Epithelial cell of prostate (primary cell): Measurements from ENCODE around the gene DBNDD1.
A peak's percentile ranks its signal among the peaks of the same experiment; 100 is the strongest.
"Not testable (repeated sequence)": the region's sequence is repeated elsewhere in the genome, so short reads cannot be mapped to it uniquely, and the experiment has no call there.

Experiments used
- DNase-seq: peaks from one replicate; pipeline ENCODE4 v3.0.0-alpha.2; 2011; ENCODE audit warnings: low read depth, low spot score
- H3K27ac ChIP-seq: fragments of 450-650 bp; 2 replicates; pipeline ENCODE4 v1.5.1; 2017; ENCODE audit warnings: mild to moderate bottlenecking

Gene DBNDD1, protein sequence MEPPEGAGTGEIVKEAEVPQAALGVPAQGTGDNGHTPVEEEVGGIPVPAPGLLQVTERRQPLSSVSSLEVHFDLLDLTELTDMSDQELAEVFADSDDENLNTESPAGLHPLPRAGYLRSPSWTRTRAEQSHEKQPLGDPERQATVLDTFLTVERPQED

DNA sequence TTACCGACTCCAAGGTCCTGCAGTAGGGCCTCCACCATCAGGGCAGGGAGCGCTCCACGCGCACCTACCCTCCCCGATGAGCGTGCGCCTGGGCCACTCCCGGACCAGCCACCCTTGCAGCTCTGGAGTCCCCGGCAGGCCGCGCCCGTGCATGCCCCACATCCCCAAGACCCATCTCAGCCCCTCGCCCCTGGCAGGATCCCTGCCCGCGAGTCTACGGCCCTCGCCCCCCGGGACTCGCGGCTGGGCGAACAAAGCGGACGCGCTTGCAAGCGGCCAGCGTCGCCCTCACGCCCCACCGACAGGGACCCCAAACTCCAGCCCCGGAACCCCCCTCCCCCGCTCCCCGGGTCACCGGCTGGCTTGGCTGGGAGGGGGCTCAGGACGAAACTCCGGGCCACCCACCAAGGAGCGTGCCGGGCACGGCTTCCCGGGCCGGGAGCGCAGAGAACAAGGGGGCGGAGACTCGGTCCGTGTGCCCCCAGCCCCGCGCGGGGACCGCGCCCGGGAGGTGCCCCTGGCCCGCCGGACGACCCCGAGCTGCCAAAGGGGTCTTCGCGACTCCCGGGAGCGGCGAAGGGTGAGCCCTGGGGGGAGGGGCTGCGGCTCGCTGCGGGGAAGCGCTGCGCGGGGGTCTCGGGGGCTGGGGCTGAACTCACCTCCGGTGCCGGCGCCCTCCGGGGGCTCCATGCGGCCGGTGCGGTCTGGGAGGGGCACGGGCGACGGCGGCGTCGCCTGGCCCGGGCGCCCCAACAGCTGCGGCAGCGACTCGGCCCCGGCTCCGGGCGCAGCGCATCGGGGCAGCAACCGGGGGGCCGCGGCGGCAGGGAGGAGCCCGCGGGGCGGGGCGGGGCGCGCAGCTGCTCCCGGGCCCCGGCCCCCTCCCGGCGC lies at the start of gene DBNDD1:
DBNDD1 (minus strand) TSS at position 805 of the 891 bp plus-strand sequence; CDS start at position 690, 115 bp downstream.
- peak within 1 kb of the TSS; percentile 69 for H3K27ac ChIP-seq
- no peak for DNase-seq

DNA sequence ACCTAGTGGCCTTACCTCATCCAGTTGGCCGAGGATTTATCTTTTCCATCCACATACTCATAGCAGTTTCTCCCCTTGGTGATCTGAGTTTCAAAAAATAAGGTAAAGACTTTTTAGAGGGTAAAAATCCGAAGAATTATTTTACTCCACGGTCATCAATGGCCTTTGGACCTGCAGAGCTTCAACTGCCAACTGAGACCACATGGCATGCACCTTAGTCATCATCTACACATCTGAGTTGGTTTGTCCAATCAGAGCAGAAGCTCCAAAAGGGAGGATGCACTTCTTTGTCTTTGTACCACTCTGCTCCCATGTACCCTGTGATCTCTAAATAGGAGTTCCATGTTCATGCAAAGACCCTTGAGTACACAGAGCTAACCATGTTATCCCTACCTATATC lies 42.2 kb upstream of the DBNDD1 start:
- no peak overlapping the region for H3K27ac ChIP-seq

DNA sequence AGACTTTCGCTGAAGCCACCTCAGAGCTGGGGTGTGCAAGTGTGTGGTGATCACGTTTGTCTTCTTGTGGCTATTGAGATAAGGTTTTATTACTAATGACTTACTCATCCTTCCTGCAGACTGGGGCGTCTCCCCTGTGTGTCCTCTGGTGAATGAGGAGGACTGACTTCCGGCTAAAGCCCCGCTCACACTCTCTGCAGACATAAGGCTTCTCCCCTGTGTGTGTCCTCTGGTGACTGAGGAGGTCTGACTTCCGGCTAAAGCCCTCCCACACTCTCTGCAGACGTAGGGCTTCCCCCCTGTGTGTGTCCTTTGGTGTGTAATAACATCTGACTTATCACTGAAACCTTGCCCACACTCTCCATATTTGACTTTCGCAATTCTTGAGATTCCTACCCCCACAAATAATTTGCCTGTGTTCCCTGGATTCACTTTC lies 38.5 kb upstream of the DBNDD1 start:
- DNase-seq = no peak
- no peak overlapping the region for H3K27ac ChIP-seq

More for the DNA sequence above, 42.2 kb upstream of the DBNDD1 start:
- no peak for DNase-seq

DNA sequence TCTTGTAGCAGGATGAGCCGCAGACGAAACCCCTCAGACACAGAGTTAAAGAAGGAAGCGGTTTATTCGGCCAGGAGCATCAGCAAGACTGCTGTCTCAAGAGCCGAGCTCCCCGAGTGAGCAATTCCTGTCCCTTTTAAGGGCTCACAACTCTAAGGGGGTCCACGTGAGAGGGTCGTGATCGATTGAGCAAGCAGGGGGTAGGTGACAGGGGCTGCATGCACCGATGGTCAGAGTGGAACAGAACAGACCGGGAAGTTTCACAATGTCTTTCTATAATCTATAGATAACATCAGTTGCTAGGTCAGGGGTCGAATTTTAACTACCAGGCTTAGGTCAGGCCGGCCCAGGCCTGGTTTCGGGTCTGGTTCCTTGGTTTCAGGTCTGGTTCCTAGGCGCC lies 37.3 kb upstream of the DBNDD1 start:
- not testable (repeated sequence) for DNase-seq, H3K27ac ChIP-seq

DNA sequence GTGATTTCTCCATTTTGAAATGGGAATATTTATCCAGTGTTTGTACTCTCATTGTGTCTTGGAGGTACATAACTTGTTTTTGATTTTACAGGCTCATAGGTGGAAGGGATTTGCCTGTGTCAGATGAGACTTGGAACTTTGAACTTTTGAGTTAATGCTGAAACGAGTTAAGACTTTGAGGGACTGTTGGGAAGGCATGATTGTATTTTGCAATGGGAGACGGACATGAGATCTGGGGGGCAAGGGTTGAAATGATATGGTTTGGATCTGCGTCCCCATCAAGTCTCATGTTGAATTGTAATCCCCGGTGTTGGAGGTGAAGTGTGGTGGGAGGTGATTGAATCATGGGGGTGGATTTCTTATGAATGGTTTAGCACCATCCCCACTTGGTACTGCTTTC lies 36.1 kb upstream of the DBNDD1 start:
- no peak for DNase-seq
- H3K27ac ChIP-seq = no peak overlapping the region

DNA sequence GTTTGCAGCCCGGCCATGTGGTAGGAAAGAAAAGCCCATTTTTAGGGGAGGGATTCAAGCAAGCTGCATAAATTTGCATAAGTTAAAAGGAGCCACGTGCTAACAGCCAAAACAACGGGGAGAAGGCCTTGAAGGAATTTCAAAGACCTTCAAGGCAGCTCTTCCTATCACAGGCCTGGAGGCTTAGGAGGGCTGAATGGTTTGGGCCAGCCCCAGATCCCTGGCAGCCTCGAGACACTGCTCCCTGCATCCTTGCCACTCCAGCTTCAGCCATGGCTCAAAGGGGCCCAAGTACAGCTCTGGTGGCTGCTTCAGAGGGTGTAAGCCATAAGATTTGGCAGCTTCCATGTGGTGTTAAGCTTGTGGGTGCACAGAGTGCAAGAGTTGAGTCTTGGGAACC lies 35.3 kb upstream of the DBNDD1 start:
- DNase-seq = no peak
- no peak overlapping the region for H3K27ac ChIP-seq

DNA sequence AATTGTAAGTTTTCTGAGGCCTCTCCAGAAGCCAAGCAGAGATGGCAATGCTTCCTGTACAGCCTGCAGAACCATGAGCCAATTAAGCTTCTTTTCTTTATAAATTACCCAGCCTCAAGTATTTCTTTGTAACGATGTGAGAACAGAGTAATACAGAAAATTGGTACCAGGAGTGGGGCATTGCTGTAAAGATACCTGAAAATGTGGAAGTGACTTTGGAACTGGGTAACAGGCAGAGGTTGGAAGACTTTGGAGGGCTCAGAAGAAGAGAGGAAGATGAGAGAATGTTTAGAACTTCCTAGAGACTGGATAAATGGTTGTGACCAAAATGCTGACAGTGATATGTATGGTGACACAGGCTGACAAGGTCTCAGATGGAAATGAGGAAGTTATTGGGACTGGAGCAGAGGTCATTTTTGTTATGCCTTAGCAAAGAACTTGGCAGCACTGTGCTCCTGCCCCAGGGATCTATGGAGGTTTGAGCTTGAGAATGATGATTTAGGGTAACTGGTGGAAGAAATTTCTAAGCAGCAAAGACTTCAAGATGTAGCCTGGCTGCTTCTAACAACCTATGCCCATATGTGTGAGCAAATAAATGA lies 34.7 kb upstream of the DBNDD1 start:
- no peak overlapping the region for H3K27ac ChIP-seq
- DNase-seq = no peak

DNA sequence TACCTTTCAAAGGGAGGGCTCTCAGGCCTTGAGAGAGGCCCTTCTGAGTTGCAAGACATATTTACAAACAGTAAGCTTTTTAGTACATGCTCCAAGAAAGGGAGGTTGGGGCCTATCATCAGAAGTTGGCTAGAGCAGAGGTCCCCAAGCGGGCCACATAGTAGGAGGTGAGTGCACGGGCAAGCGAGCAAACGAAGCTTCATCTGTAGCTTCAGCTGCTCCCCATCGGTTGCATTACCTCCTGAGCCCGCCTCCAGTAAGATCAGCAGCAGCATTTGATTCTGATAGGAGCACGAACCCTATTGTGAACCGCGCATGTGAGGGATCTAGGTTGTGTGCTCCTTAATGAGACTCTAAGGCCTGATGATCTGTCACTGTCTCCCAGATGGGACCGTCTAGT lies 31.7 kb upstream of the DBNDD1 start:
- no peak for DNase-seq
- no peak overlapping the region for H3K27ac ChIP-seq

DNA sequence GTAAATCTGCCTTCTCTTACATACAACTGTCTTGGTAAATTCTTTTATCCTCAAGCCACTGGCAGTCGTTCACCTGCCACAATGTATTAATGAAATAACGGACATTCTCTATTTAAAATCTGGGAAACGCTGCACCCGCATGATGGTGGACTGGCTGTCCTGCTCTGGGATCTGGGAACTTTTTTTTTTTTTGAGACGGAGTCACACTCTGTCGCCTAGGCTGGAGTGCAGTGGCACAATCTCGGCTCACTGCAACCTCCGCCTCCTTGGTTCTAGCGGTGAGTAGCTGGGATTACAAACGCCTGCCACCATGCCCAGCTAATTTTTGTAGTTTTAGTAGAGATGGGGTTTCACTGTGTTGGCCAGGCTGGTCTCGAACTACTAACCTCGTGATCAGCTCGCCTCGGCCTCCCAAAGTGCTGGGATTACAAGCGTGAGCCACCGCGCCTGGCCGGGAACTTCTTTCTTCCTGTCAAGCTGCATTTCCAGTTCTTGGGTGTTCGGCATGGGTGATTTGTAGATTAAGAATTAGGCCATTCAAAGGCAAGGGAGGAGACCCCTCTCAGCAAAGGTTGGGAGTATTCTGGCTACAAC lies 29.6 kb upstream of the DBNDD1 start:
- no peak for DNase-seq
- no peak overlapping the region for H3K27ac ChIP-seq

DNA sequence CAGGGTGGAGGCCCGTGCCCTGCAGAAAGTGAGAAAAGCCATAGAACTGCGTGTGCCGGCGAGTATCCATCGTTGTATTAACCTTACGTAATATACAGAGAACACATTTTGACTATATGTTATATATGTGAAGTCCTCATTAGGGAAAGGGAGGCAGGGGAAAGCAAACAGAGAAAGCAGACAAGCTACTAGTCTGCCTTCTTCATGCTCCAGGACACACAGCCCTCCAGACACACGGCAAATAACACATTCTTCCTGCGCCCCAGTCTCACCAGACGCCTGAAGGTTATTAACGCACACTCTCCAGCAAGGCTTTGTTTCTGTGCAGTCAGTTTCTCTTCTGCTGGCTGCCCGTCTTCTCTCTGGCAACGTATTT lies 29.1 kb upstream of the DBNDD1 start:
- H3K27ac ChIP-seq = no peak overlapping the region
- DNase-seq = no peak

DNA sequence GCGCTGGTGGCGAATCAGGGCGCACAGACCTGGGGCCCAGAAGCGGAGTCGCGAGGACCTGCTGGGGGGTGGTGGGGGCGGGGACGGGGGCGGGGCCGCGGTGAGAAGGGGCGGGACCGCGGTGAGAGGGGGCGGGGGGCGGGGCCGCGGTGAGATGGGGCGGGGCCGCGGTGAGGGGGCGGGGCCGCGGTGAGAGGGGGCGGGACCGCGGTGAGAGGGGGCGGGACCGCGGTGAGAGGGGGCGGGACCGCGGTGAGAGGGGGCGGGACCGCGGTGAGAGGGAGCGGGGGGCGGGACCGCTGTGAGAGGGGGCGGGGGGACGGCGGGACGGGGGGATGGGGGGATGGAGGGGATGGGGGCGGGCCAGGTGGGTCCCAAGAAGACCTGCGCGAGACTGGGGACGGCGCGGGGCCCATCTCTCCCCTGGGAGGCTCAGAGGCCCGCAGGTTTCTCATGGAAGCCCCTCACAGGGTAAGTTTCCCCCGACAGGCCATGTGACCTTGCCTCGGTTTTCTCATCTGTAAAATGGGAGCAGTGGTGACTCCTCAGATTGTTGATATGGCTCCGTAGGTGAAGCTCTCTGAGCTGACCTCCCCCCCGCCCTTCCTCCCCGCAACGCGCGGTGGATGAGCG lies 28.6 kb upstream of the DBNDD1 start:
- DNase-seq = no peak

DNA sequence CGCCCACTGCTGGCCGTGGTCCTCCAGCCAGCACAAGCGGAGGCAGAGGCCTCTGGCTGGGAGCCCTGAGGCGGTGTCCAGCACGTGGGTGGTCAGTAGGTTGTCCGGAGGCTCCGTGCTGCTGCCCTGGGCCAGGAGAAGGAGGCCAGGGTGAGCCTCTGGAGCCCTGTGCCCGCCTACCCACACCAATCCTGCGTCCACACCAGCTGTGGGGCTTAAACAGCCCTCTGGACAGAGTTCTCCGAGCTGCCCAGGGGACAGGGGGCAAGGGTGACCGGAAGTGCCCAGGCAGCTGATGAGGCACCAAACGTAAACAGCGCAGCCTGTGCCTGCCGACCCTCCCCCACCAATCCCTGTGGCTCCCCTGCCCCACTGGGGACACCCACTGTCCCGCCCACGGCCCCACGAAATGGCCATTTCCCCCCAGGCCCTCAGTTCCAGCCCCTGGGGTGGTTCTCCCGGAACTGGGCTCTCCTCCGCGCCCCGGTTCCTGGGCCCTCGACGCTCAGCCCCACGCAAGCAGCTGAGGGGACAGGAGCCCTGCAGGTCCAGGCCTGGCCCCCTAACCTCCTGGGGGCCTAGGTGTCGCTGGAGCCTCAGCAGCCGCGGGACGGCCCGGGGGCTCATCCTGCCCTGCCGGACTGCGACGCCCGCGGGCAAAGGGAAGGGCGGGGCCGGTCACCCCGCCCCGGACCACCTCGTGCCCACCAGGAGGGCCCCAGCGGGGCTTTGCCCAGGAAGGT lies 27.9 kb upstream of the DBNDD1 start:
- no peak overlapping the region for H3K27ac ChIP-seq
- no peak for DNase-seq

More for the DNA sequence above, 28.6 kb upstream of the DBNDD1 start:
- no peak overlapping the region for H3K27ac ChIP-seq

DNA sequence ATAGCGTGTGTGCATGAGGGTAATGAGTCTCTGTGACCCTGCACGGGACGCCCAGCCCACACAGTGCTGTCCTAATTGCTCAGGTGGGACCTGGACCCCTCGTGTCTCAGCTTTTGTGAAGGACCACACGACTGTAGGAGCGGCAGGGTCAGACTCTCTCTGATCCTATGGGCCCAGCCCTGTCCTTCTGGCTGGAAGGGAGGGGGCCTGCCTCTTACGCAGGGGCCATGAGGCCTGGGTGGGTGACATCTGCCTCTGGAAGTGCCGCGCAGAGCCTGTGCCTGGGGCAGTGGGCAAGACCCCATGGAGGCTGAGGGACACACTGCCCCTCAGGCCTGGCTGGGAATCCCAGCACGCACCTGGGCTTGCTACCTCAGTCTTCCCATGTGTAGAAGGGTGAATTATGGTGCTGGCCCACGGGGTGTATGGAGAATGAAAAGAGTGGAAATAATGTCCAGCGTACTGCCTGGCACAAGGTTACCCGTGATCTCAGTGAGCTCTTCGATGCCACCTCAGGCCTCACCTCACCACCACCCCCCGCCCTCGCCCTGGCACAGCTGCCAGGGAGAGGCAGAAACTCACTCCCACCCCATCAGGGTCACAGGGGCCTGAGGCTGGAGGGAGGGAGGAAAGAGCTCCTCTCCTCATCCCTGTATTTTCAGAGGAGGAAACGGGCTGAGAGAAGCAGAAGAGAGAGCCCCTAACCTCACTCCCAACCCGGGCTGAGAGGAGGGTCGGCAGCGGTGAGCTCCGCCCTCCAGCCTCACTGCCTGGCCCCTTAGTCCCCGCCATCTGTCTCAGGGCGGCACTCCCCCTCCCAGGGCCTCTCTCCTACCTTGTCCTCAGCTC lies 27.1 kb upstream of the DBNDD1 start:
- no peak overlapping the region for H3K27ac ChIP-seq
- DNase-seq = no peak

DNA sequence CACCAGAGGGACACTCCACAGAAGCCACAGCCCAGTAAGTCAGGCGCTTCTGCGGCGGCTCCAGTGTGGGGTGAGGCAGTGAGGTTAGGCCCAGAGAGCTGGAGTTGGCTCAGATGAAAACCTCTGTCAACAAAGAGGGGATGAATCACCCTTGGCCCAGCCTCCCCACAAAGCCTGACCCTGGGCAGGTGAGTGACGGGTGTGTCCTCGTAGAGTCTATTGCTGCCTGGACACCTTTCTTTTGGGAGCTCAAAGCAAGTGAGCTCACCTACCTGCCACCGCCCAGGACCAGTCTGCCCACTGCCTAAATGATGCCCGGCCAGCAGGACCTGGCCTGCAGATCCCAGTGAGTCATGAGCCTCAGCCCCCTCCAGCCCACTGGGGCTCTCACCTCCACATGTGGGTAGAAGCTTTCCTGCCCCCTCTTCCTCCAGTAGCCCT lies 24.9 kb upstream of the DBNDD1 start:
- H3K27ac ChIP-seq = peak overlapping the region; percentile 36
- DNase-seq = peak; percentile 77

DNA sequence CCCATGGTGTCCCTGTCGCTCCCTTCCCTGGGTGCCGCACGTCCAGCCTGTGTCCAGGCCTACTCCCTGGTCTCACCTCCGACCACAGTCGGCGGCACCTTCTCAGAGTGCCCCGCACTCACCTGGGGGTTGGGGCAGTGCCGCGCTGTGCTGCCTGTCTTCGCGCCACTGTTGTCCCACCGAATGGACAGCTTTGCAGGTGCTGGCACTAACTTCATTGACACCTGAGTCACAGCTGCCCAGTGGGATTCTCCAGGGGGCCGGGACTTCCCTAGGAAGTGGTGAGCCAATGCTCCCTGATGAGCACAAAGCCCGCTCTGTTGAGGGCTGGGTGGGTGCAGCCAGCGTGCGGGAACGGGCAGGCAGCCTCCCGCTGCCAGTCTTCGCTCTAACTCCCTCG lies 24.3 kb upstream of the DBNDD1 start:
- DNase-seq = no peak
- peak overlapping the region; percentile 36 for H3K27ac ChIP-seq

DNA sequence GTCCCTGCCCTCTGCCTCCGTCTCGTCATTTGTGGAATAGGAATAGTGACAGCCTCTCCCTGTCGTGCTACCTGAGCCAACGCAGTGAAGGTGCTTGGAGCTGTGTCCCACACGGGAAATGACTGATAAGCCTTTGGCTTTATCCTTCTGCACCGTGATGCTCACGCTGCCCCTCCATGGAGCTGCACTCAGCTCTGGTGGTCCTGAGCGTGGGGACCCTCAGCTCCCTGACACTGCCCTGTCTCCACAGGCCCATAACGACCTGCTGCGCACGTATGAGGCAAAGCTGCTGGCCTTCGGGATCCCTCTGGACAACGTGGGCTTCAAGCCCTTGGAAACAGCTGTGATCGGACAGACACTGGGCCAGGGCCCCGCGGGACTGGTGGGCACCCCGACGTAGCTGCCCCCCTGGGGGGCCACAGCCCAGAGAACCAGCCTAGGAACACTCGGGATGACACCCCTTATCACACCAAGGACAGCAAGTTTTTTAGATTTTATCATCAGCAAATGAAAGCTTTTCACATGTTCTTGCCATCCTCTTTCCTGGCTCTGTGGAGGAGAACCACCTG lies 23.8 kb upstream of the DBNDD1 start:
- no peak for DNase-seq
- no peak overlapping the region for H3K27ac ChIP-seq

DNA sequence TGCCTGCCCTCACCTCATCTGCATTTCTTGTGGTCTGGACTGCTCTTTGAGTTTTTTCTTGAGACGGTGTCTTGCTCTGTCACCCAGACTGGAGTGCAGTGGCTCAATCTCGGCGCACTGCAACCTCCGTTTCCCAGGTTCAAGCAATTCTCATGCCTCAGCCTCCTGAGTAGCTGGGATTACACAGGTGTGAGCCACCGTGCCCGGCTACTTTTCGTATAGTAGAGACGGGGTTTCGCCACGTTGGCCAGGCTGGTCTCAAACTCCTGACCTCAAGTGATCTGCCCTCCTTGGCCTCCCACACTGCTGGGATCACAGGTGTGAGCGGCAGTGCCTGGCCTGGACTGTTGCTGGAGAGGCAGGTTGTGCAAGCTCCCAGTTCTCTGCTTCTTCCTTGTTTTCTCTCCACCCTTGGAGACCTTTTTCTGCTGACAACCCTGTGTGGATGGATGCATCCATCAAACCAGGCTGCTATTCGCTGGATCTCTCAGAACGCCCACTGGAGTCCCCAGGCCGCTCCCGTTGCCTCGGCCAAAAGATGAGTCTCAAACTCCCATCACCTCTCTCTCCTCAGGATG lies 22.7 kb upstream of the DBNDD1 start:
- H3K27ac ChIP-seq = no peak overlapping the region
- no peak for DNase-seq
